Testis (tissue), 2 donors: Measurements from ENCODE around the gene MAPK1.

Source experiments
- POLR2A ChIP-seq: fragments of 450-650 bp; IDR thresholded peaks from one replicate; pipeline ENCODE4 v1.6.1; 2017; ENCODE audit warnings: antibody characterized with exemption, mild to moderate bottlenecking, moderate library complexity
- TF ChIP-seq, protein P1 (sequence below), 3 experiments: fragments of 450-650 bp in 2 of 3; fragments of 200-600 bp in 1 of 3; sonication (generic) in 1 of 3; IDR thresholded peaks; one replicate each; pipeline ENCODE4 v1.5.1; 2016 to 2019; ENCODE audit warnings: antibody characterized with exemption in 3 of 3, mild to moderate bottlenecking in 2 of 3, moderate library complexity in 1 of 3

- TF ChIP-seq, protein P1, sequence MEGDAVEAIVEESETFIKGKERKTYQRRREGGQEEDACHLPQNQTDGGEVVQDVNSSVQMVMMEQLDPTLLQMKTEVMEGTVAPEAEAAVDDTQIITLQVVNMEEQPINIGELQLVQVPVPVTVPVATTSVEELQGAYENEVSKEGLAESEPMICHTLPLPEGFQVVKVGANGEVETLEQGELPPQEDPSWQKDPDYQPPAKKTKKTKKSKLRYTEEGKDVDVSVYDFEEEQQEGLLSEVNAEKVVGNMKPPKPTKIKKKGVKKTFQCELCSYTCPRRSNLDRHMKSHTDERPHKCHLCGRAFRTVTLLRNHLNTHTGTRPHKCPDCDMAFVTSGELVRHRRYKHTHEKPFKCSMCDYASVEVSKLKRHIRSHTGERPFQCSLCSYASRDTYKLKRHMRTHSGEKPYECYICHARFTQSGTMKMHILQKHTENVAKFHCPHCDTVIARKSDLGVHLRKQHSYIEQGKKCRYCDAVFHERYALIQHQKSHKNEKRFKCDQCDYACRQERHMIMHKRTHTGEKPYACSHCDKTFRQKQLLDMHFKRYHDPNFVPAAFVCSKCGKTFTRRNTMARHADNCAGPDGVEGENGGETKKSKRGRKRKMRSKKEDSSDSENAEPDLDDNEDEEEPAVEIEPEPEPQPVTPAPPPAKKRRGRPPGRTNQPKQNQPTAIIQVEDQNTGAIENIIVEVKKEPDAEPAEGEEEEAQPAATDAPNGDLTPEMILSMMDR (IDR thresholded peaks at IDR 0.05) = no peak
- no peak for TF ChIP-seq POLR2A
Measured at GRCh38 chr22:21752276-21752675, 115.2 kb downstream of the MAPK1 start.
